HG02759 (cell line): ENCODE data around the gene RHBG.

Source experiments
- ATAC-seq: cut with Tn5 transposase; IDR thresholded peaks from one replicate; pipeline ENCODE4 v1.9.1; 2021; ENCODE audit warnings: mild to moderate bottlenecking, moderate library complexity; ENCODE audit not compliant: unreplicated experiment

RHBG gene

DNA sequence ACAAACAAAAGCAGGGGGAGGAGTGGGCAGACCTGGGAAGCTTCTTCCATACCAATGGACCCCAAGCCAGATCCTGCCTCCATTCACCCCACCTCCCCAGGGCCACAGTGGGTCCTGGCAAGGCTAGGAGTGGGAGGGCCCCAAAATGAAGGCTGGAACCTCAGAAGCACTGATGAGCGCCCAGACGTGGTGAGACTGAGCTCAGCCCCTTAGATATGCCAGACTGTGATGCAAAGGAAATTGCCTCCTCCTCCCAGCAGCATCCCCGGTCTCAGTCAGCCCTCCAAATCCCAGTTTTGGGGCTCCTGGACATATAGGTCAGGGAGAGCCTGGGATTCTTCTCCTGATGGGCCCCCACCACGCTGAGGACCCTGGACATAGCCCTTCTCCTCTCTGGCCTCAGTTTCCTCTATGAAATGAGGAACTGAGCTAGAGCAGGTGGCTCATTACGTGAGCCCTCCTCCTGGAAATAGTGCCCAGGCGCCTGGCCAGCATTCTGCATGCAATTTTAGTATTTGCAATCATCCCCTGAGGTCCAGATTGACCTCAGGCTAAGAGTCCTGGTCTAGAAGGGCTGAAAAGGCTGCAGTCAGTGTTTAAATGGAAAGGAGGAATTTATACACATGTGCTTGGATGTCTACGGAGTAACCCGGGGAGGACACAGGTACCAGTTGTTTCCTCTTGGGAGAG, 33.5 kb downstream of the RHBG start:
- ATAC-seq: no peak

DNA sequence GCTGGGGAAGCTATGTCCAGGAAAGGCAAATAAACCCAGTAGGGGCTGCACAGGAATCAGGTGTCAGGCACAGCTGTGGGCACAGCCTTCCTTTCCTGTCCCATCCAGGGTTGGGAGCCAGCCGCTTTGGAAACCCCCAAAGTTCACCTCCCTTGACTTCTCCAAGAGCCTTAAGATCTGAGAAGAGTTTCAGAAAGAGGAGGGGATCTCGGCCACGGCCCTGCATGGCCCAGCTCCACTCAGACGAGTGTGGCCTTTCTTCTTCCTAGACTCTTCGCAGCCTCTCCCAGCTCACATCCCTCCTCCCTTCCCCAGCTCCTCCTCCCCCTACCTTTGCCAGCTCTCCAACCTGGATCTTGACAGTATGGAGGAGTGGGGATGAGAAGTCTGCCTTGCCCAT, 36.7 kb downstream of the RHBG start:
- ATAC-seq: no peak

DNA sequence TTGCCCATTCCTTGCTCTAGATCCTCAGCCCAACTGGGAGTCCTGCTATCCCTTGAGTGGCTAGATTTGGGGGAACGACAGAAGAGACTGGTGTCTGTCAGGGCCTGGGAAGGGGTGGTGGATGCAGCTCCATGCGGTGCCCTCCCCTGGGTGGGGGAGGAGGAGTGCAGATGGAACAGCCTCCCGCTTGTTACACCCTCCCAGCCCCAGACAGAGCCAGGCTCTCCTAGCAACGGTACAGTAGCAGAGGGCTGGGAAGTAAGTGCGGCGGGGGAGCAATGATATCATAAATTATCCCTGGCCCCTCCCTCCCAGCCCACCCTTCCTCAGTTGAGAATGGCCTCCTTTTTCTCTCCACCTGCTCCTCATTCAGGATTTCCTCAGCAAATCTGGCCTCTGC, 37.2 kb downstream of the RHBG start:
- no peak for ATAC-seq

DNA sequence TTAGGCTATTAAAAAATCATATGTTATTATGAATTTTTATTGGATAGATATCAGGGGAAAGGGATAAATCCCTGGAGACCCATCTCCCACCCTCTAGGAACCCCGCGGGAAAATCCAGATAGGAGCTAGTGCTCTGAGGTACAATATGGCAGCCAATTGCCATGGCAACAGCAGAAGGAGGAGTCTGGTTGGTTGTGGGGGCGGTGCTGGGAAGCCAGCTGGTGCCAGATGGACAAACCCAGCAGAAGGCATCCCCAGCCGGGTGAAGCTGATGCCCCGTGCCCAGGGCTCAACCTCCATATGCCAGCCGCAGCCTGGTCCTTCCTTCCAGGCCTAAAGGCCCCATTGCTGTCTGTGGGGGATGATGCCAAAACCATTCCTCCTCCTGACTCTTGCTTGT, 38.3 kb downstream of the RHBG start:
- no peak for ATAC-seq

DNA sequence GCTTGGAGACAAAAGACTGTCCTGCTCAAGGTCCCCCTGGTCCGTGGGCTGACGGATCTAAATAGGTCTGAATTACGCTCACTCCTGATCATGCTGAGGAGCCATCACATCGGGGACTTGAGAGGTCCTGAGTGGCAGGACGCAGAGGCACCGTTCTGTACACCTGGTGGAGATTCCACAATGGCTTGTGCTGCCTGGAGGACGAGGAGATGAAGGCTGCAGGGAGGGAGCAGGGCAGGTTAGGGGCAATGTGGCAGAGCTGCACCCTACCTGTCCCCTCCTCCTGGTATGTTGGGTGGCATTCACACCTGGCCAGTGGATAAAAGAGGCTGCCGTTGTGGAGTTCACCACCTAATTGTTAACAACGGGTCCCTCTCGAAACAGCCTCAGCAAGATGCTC, 38.7 kb downstream of the RHBG start:
- no peak for ATAC-seq

DNA sequence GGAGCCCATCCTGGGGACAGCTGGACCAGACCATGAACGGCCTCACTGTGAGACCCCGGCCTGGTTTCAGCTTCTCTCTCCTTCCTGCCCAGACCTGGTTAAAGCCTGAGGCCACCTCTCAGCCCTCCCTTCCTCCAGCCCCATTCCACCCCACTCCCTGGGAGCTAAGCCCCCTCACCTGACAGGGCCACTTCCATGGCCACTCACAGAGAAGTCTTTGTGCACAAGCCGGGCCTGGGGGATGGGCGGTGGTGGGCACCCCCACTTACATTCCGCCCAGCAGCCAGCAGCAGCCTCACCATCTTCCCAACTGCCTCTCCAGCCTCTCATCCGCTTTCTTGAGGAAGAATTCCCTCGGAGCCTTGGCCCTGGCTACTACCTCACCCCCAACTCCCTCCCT, 40.4 kb downstream of the RHBG start:
- ATAC-seq: no peak

DNA sequence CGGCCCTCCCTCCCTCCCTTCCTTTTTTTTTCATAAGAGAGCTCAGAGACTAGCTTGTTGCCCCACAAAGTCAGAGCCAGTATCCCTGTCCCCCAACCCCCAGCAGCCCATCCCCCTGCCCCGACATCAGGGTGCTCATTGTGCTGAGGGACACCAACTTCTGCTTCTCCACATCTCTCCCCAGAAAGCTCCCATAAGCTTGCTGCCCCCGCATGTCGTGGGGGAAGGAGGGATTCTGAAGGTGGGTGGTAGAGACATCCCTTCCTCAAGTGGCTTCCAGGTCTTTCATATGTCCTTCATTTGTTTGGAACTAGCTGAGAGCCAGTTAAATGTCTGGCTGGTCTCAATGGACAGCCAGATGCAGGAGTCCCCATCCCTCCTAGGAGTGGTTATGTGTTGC, 41.2 kb downstream of the RHBG start:
- no peak for ATAC-seq

DNA sequence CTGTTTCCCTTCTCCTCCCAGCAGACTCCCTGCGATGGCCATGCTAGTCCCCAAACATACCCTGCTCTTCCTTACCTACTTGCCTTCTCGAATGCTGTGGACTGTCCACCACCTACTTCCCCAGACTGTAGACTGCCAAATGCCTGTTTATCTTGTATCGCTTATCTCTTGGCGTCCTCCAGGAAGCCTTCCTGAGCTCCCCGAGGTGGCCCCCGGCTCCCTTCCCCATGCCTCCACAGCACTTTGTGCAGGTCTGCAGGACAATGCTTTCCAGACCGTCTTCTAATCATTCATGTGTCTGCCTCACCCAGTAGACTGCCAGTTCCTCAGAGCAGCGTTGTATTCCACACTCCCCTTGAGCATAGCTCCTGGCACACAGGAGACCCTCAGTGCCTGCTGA, 41.7 kb downstream of the RHBG start:
- ATAC-seq: no peak

DNA sequence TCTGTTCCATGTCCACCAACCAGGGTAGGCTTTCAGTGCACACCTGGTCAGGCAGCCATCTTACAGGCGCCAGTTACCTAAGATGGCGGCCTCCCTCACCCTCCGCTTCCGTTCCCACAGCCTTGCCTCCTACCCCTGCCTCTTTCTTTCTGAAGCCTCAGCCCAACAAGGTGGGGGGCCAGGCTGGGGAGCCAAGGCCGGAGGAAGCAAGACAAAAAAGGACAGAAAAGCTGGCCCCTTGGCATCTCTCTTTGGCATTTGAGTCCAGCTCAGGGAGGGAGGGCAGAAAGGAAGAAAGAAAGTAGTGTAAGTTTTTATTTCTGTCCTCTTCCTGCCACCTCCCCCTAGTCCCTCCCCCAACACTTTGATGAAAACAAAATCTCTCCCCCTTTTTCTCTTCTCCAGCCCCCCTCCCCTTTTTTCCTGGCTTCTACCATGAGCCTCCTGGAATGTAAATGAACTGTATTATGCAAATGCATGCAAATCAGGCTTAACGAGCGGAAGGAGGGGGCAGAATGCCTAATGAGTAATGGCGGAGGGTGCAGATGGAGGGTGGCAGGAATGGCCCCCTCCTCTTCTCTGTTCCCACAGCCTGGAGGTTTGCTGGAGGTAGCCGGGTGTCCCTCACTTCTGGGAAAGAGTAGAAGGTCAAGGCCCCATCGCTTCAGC, 43.8 kb downstream of the RHBG start:
- no peak for ATAC-seq

DNA sequence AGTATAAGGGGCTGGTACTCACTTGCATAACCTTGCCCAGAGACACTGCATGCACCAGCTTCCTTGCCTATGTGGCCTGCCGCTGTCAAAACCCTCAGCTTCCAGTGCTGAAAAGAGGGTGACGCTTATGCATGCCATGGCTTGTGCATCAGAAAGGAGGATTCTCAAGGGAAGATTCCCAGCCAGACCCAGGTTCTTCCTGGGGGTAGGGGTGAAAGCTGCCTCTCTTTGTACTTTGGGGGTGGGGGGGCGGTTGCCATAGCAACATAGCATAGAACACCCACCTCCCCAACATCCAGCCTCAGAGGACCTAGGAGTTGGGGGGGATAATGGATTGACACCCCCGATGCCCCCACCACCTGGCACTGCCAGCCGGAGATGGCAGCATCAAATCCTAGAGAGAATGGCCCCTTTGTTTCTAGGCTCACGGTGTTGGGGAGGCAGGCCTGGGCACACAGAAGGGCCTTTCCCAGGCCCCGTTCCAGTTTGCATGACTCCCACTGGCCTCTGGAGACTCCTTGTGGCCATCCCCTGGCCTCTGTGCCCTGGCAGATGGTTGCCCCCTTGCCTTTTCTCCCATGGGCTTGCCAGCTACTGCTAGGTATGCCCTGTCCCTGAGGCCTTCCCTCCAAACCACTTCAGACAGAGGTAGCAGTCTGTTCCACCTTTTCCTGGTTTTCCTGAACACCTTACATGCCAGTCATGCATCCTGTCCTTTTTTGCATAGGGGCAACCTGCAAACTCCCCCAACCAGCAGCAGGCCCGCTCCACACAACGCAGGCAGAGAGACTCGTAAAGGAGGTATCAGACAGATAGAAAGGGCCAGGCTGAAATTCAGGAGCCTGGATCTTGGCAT, 44.6 kb downstream of the RHBG start:
- ATAC-seq: no peak

DNA sequence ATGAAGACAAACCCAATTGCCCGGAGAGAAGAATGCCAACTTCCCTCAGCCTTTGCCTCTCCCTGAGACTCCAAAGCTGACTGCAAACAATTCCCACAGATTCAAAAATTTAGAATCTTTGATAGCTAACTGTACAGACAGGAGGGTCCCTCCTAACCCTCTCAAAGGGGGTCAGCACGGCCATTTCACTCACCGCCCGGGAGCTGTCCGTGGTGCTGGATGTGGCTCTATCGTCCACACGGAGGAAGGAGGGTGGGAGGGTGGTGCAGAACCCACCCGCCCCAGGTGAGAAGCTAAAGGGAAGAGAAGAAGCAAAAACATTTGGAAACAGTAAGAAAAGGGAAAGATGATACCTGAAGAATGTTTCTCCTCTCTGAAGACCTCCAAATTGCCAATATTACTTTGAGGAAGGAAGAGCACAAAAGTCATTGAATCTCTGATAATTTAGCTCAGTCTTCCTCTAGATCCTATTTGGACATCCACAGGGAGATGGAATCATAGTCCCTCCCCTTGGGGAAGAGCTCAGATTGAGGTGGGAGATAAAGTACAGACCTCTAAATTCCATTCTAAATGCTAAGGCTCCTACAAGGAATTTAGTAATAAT, 45.6 kb downstream of the RHBG start:
- ATAC-seq: no peak

DNA sequence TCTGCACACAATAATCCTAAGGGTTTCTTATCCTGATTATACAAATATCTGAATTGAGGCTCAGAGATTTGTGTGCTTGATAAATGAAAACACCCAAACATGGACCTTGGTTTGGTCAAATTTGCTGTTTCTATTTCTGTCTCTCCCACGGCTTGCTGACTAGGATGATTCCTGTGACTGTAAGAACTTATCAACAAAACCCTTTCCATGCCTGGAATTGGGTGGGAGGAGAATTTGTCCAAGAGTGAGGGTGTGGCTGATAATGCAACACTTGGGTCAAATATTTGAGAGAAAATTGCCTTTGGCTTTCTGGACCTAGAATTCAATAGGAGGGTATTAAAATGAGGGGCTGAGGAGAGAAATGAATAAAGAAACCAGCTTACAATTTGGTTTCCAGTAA, 48.0 kb downstream of the RHBG start:
- ATAC-seq: no peak

DNA sequence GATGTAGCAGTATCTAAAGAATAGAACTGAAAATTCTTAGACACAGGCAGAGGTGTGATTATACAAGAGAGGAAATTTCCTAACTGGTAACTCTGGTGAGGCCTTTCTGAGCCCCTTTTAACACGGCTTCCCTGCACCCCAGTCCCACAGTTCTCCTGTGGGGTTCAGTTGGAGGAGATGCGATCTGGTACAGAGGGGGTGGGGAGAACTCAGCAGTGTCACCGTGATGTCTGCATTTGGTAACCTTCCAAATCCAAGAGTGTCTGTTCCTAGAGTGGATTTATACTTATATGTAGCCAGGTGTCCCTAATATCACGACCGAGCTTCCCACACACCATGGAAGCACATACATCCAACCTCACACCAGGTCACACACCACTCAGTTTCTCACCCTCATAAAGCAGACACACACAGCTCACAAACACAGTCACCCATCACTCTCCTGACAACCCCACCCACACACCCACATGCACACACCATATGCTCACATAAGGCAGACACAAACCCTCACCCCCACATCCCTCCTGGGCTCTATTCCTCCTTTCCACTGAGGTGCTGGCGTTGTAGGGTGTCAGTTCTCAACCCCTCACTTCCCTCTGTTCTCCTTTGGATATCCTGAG, 48.5 kb downstream of the RHBG start:
- ATAC-seq: no peak

DNA sequence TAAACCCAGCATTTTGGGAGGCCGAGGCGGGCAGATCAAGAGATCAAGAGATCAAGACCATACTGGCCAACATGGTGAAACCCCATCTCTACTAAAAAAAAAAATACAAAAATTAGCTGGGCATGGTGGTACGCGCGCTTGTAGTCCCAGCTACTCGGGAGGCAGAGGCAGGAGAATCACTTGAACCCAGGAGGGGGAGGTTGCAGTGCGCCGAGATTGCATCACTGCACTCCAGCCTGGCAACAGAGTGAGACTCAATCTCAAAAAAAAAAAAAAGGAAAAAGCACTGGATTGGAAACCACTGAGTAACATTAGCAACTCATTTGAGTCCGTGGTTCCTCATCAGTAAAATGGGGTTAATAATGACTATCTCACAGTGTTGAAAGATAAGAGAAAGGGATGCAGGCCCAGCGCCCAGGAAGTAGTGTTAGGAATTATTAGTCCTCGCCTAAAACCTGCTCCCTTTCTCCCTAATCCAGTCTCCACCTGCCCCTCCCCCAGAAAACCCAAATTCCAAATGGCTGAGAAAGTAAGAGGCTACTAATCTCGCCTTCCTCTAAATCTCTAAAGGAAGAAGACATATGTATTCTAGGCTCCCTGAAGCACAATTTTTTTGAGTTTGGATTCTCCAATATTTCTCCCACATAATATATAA, 49.5 kb downstream of the RHBG start:
- no peak for ATAC-seq

DNA sequence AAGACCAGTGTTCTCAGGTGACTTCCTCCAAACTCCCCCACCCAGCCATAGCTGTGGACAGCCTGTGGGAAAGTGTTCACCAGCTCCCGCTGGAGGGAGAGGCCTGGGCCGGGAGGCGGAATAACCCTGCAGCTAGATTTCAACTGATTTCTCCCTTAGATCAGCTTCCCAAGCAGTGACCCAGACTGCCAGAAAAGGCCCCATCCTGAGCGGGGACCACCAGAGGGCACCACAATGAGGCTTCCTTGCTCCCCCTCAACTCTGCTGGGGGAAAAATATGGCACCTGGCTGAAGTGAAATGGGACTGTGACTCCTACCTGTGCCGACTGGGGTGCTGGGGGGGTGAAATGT, 50.8 kb downstream of the RHBG start:
- ATAC-seq: peak; percentile 15

DNA sequence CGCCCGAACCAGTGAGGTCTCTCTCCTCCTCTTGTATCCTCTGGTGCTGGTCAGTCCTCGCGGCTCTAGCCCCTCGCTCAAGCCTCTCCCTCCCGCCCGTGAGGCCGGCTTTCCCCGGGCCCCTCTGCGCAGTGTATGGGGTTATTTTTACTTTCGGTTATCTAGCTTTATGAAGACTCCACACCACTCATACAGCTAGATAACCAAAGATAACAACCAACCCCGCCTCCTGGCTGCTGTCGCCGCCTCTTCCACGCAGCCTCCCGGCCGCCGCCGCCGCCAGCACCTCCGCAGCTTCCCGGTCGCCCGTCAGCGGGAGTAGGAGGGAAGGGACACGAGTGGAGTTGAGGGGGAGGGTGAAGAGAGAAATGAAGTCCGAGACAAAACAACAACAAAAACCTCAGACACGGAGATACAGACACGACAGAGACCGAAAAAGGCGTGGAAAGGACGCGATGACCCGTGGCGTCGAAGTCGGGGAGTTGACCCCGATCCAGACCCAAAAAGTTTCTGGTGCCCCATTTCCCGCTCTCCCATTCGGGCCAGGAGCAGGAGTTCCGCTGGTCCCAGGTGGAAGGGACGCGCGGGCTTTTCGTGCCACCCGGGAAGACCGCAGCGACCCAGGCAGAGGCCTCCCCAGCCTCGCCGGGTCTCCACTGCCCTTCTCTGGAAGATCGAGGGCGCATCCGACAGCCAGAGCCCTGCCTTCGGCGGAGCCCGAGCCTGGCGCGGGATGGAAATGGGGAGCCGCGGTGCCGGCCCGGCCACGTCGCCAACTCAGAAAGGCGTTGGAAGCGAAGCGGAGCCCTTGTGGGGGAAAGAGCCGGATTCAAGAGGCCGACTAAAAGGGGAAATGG, 51.4 kb downstream of the RHBG start:
- ATAC-seq: peak; percentile 36

DNA sequence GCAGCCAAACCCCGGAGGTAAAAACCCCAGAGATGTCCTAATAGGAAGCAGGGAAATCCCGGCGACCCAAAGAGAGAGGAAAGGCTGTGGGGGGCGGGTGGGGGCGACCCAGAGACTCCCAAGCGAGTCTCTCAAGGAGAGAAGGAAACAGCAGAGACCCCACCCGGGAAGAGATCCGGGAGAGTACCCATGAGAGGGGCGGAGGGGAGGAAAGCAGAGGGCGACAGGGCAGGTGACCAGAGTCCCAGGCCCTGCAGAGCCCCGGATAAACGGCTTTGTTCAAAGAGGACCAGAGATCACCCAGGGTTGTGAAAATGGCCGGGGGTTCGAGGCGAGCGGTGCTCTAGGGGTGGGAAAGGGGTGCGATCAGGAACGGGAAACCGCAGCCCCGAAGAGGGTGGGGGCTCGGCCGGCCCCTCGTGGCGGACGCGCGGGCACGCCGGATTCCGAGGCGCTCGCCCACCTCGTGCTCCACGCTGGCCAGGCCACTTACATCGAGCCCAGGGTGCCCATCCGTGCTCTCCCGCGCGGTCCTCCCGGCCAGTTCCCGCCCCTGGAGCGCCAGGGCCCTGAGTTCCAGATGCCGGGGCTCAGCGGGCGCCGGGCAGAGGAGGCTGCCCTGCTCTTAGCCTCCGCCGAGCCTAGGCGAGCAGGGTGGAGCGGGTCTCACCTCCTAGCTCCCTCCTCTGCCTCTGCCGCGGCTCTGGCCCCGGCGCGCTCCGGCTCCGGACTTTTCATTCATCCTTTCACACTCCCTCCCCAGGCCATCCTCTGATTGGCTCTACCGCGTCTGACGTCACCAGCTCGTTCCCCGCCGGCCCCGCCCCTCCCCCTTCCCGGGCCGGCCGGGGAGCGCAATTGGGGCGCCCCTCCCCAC, 52.3 kb downstream of the RHBG start:
- peak; percentile 82 for ATAC-seq

DNA sequence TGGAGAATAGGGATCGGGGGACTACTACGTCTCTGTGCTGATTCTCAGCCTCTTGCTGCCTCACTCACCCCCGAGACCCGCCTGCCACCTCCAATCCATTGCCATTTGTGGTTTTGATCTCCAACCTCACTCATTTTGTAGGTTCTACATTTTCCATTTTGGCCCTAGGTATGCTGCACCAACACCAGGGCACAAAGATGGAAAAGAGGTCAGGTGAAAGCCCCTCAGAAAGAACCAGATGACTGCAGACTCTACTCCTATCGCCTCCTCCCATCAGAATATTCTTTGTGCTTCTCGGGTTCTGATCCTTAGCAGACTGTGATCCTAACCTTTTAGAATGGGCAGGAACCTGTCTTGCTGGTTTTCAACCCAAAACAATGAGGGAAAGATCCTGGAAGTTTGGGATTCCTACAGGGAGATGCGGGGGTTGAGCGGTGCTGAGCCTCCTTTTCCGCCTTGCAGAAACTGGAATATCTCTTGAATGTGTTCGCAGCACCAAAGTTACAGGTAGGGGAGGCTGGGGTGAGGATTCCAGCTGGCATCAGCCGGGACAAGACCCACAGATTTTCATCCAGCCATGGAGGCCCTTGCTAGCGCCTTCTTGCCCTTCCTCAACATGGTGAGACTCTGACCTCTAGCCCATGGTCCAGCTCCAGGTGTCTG, 53.1 kb downstream of the RHBG start:
- ATAC-seq: no peak
